KG1 (cell line): ENCODE data around the gene KCNF1.

Source experiments
- DNase-seq: peaks from one replicate; lab custom pipeline; 2025; lab: John Stamatoyannopoulos, UW

Gene KCNF1

DNA sequence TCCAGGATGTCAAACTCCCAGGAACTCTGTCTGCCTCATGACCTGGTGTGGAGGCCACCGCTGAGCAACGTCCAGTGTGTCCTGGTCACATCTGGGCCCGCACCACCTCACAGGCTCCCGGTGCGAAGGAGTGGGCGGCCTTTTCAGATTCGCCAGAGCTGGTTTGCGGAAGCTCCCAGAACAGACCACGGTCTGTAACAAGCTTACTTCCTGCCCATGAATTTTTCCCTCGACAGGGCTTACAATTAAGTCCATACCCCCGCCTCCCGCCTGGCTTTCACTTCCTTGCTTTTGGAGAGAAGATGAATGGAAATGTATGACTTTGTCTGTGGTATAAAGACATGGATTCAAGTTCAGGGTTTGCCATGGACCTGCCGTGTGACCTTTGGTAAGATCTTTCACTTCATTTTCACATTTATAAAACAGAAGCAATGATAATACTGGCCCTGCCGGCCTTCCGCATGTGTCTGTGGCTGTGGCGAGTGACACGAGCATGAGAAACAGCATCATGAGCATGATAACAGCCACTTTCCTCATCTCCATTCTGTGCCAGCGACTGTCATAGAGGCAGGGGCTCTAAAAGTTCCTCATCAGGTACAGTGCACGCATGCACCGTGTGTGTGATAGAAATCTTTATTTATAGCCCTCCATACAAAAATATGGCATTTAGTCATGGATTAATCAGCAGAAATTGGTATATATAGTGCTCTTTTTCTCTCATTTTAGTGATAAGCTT lies 31.0 kb upstream of the KCNF1 start:
- DNase-seq: no peak

DNA sequence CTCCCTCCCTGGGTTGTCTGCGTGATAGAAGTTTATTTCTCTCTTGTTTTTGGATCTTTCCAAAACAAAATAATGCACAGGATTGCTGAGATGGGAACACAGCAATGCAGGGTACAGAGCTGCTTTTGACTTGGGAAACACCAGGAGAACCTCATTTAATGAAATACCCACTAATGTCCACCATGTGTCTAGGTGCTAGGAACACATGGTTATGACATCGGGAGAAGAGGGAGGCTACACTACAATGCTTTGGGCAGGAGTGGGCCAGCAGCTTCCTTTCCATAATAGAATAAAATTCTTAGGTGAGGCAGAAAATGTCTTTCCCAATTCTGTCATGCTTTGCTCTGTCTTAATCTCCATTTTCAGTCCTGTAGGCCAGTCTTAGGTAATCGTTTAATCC lies 29.2 kb upstream of the KCNF1 start:
- no peak for DNase-seq

- DNase-seq: no peak
Observed at GRCh38 chr2:10883066-10883465, 28.7 kb upstream of the KCNF1 start.

DNA sequence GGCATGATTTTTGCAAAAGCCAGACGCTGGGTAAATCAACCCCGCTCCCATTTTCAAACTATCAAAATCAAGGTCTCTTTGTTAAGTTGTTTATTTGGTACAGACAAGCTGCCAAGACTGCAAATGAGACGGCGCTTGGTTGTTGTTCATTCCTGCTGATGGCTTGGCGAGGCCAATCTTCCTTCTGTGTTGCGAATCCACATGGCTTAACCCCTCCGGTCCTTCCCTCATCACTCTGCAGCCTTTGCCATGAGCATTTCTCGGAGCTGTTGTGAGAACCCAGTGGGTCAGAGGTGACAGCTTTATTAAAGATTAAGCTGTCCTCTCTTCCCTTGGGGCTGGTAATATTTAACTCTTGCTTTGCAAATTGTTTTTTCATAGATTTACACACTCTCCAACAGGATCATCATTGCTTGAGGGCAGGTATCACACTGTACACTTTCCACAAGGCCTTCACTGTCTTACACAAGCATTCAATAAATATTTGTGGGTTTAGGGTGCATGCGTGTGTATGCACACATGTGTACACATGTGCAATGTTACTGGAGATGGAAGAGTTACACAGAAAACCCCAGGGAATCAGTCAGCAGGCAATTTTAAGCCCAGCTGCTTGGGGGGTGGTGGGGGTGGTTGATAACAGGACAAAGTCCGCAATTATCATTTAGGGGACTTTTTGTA lies 27.8 kb upstream of the KCNF1 start:
- DNase-seq: no peak

- no peak for DNase-seq
Observed at GRCh38 chr2:10884574-10884975, 27.2 kb upstream of the KCNF1 start.

DNA sequence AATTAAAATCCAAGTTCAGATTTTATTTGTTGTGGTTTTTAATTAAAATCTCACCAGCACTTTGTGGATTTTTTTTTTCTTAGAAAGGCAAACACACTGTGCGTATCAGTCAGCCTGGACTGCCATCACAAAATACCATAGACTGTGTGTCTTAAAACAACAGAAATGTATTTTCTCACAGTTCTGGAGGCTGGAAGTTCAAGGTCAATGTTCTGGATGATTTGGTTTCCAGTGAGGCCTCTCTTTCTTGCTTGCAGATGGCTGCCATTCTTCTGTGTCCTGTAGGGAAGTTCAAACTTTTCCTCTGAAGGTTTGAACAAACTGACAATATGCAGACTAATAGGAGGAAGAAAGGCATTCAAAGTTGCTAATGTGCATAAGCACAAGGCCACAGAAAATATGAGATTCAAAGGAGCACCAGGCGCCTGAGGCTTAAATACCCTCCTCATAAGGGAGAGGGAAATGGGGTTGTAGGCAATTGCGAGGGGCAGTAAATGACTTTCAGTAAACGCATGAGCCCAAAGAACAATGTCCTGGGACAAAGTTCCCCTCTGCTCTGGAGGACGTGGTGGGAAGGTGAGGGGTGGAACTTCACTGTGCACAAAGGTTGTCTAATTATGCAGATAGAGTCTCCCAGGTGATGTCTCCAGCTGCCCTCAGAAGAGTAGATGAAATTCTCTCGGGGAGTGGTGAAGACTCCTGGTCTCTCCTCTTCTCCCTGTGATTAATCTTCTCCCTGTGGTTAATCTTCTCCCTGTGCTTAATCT lies 26.5 kb upstream of the KCNF1 start:
- no peak for DNase-seq

- DNase-seq: no peak
Observed at GRCh38 chr2:10887476-10887875, 24.3 kb upstream of the KCNF1 start.

- no peak for DNase-seq
Observed at GRCh38 chr2:10889651-10890215, 22.0 kb upstream of the KCNF1 start.

GRCh38 chr2:10890706-10891270 lies 20.9 kb upstream of the KCNF1 start:
- no peak for DNase-seq

DNA sequence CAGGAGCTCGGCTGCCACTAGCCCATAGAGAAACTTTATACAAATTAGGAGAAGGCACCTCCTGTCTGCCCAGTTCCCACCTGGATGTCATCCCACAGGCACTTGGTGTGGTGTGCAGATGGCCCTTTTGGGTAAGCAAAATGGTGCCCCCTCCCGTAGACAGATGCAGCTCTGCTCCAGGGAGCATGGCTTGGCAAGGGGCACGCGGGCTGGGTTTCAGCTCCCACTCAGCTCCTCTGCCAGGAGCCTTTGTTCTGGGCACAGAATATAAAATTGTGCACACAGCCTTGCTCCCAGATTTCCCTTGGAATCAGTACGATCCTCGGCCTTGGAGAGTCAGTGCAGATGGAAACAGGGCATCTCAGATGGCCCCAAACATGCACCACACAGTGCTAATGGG lies 20.3 kb upstream of the KCNF1 start:
- DNase-seq: no peak

DNA sequence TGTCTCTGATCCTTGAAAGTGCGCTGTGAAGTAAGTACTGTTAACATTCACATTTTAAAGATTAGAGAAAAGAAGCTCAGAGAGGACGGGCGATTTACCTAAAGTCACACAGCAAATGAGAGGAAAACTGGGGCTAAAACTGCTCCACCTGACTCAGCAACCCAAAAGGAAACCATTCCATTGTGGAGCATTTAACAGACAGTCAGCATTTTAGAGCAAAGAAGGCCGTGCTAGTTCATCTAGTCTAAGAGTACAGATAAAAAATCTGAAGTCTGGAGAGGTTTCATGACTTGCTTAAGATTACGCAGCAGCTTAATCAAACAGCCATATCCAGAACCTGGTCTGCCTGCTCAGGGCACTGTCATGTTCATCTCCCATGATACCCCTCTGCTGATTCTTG lies 19.9 kb upstream of the KCNF1 start:
- DNase-seq: no peak

- DNase-seq: no peak
Observed at GRCh38 chr2:10892316-10892715, 19.4 kb upstream of the KCNF1 start.

GRCh38 chr2:10892796-10893350 lies 18.9 kb upstream of the KCNF1 start:
- no peak for DNase-seq

DNA sequence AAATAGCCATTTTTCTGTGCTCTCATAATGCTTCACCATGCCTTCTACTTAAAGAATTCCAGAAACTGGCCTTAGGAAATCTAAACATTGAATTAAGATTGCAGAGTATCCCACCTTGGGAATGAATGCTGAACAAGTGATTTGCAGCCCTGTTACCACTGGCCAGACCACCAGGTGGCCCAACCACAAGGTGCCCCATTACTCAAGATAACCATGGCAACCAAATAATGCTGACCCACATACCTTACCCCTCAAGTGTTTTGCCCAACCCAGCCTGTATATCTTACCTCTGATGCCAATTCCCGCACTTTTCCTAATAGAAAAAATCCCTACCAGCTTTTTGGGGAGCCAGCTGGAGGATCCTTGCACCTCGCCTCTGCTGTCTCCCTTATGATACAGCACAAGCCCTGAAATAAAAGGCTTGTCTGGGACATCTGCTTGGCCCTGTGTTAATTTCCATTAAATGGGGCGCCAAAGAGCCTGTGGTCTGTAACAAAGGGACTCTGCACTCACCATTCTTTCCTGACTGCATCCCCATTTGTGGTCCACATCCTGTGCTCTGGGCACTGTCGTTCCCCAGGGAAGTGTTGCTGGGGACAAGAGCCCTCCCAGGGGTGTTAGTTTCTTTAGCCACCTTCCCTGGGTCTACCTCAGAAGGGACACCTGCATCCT lies 17.3 kb upstream of the KCNF1 start:
- no peak for DNase-seq

DNA sequence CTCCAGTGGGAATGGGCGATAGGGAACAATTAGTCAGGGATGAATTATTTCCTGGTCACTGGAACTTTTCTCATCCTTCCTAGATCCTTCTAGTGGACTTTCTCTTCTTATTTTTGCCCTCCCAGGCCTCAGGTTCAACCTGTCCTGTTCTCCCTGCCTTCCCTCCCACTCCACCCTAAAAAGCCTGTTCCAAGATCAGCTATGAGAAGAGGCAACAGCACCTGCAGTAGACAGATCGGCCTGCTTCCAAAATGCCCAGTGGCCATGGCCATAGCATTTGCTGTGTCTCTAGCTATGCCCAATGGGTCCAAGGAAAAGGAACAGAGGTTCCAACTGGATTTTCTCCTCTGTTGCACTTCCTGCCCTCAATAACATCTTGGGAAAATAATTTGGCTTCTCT lies 16.5 kb upstream of the KCNF1 start:
- no peak for DNase-seq

GRCh38 chr2:10897956-10898355 lies 13.8 kb upstream of the KCNF1 start:
- DNase-seq: no peak

DNA sequence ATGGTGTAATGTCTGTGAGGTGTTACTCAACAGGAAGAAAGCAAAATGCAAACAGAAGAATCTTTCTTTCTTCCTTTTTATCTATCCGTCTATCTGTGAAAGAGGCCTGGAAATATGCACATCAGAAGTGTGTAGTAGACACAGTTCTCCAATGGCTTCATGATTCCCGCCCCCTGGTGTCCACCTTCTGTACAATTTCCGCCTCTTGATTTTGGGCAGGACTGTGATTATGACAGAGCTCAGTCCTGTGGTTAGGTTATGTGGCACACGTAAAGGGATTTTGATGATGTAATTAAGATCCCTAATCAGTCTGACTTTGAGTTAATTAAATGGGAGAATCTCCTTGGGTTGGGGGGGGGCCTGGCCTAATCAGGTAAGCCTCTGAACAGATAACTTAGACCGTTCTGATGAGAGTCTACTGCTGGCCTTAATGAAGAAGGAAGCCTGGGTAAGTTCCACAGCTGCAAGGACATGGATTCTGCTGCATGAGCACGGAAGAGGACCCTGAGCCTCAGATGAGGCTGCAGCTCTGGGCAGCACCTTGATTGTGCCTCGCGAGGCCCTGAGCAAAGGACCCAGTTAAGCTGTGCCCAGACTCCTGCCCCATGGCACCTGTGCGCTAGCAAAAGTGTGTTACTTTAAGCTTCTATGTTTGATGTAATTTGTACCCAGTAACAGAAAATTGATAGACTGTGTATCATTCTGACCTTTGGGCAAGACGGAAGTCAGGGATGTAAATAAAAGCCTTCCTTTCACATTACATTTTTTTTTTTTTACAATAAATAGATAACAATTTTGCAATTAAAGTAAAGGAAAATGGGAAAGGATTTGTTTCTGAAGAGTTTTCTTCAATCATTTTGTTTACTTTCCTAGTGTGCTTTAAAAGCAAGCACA lies 11.3 kb upstream of the KCNF1 start:
- DNase-seq: no peak

DNA sequence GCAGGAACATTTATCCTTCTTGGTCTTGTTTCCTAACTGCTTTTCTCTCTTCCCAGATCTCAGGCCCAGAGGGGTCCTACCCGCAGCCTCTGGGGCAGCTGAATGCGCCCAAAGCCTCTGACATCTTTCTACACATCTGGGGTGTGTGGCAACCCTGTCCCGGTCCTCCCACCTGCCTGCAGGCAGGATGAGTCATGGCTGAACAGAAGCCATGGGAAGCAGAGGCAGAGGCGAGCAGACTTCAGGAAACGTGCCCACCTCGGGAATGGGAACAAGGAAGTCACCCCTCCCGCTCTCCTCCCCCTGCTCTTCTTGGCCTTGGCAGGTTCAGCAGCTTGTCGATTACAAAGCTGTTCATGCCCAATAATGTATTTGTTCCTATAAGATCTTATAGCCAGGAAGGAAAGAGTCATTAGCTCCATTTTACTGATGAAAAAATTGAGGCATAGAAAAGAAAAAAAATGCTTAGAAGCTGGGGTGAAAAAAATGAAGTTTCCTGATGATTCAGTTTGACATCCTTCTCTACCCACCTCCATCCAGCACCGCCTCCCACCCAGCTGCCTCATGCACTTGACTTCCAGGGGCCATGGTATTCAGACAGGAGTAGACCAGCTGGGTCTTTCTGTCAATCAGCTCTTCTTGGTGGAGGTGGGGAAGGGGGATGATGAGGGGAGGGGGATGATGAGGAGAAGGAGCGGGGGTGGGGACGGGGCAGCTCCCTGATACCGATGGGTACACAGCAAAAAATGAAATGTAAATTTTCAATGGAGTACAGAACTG lies 10.4 kb upstream of the KCNF1 start:
- no peak for DNase-seq

DNA sequence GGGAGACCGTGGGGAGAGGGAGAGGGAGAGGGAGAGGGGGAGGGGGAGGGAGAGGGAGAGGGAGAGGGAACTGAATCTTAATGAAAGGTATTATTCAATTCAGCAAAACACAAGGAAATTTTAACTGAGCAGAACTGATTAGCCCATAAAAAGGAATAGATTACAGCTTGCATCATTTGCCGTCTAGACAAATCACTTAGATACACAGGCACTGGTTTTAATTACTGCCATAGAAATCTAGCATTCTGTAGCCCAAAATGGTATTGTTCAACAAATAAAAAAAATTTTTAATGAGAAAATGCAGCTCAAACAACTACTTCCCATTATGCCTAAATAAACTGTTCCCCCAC lies 7.9 kb upstream of the KCNF1 start:
- no peak for DNase-seq

- no peak for DNase-seq
Observed at GRCh38 chr2:10904455-10904854, 7.3 kb upstream of the KCNF1 start.
